ENCODE data around the gene FBXL17. TPM values are rescaled to one million over a fixed set of nuclear protein-coding genes. Genes with fewer than 3 reads are reported as not detected.
"Not testable (repeated sequence)": the region's sequence is repeated elsewhere in the genome, so short reads cannot be mapped to it uniquely, and the experiment has no call there.

Gene FBXL17
- polyA plus RNA-seq, 1 experiment, result 5.3 TPM

DNA sequence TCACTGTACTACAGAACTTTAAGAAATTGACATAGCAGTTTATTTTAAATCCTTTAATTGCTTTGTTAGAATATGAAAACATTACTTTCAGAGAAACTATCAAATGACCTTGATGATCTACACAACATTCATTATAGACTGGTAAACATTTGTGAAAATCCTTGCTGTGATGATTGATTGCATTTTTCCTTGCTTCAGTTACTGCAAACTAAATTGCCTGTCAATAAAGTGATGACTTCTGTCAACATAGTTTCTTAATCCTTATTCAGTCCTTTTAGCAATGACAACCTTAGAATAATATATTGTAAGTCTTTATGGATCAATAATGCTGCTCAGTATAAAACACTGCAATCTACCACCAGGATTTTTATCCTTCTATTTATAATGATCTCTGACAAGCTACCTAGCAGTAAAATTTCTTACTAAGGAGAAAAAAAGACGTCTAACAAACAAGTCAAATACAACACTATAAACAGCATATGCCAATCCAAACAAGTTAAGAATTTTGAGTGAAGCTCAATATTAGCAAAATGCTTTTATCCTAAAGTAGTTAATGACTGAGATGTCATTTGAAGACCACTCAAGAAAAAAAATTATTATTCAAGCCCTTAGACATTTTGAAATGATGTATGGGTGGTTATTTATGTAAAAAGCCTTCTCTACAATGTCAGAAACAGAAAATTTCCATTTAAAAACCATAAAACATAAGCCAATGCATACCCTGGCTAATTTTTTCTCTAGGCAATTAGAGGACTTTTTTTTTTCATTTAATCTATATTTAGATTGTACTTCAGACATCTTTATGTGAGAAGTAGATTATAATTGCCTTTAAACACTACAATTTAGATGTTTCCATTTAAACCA is 105.5 kb downstream of the FBXL17 start:
- Histone ChIP-seq H3K27me3 (ENCODE audit: control insufficient read depth, insufficient read depth, low read length) (no peaks in the 10 kb centered on the region), H3K4me3 (ENCODE audit: low read depth, low read length) (no peak overlapping the region), H3K36me3 (ENCODE audit: control insufficient read depth, insufficient read depth, low read length) (no peaks in the 10 kb centered on the region)
- POLR2A ChIA-PET, result no interaction called here
- TF ChIP-seq, protein P1, sequence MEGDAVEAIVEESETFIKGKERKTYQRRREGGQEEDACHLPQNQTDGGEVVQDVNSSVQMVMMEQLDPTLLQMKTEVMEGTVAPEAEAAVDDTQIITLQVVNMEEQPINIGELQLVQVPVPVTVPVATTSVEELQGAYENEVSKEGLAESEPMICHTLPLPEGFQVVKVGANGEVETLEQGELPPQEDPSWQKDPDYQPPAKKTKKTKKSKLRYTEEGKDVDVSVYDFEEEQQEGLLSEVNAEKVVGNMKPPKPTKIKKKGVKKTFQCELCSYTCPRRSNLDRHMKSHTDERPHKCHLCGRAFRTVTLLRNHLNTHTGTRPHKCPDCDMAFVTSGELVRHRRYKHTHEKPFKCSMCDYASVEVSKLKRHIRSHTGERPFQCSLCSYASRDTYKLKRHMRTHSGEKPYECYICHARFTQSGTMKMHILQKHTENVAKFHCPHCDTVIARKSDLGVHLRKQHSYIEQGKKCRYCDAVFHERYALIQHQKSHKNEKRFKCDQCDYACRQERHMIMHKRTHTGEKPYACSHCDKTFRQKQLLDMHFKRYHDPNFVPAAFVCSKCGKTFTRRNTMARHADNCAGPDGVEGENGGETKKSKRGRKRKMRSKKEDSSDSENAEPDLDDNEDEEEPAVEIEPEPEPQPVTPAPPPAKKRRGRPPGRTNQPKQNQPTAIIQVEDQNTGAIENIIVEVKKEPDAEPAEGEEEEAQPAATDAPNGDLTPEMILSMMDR (IDR thresholded peaks at IDR 0.05; ENCODE audit: insufficient read depth, low read depth, low read length), result no peak
- CTCF ChIA-PET, result interaction anchor here (1.1 to 1.2 kb wide), 2 partner anchors 9 to 16 kb away, joined by 5 to 6 read pairs; no protein-coding TSS in a partner anchor
- DNase-seq (ENCODE audit: low read depth), result no peak

DNA sequence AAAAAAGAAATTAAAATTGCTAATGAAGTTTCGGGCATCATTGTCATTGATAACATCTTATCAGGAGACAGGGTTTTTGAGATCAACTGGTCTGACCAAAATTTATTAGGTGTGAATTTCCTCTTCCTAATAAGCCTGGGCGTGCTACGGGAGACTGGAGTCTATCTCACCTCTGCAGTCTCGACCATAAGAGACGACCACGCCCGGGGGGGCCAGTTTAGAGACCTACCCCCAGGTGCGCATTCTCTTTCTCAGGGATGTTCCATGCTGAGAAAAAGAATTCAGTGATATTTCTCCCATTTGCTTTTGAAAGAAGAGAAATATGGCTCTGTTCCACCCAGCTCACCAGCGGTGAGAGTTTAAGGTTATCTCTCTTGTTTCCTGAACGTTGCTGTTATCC is 107.8 kb downstream of the FBXL17 start:
- H3K4me3 ChIP-seq (ENCODE audit: low read depth, low read length); H3K36me3 ChIP-seq (ENCODE audit: control insufficient read depth, insufficient read depth, low read length); H3K27me3 ChIP-seq (ENCODE audit: control insufficient read depth, insufficient read depth, low read length); DNase-seq (ENCODE audit: low read depth); CTCF ChIA-PET; POLR2A ChIA-PET: not testable (repeated sequence)

DNA sequence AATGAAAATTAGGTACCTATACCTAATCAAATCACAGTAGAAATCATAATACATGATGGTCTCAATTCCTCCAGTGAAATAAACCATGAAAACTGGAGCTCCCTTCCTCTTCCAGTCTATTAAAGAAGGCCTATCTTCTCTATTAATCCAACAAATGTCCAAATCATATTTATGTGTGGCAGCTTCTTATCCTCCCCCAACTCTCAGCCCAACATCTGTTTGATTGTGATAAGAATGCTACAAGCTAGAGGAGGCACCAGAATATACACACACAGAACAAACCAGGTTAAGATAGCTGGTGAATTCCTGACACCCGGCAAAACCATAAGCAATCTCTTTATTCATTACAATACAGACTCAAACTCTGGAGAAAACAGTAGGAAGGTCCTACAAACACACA is 110.8 kb downstream of the FBXL17 start:
- no peaks in the 10 kb centered on the region for H3K36me3 ChIP-seq (ENCODE audit: control insufficient read depth, insufficient read depth, low read length)
- TF ChIP-seq, protein P1 (IDR thresholded peaks at IDR 0.05; ENCODE audit: insufficient read depth, low read depth, low read length), result no peak
- ChIA-PET CTCF (interaction anchor here (2.4 kb wide), 1 partner anchor 11 kb away, joined by 18 read pairs; no protein-coding TSS in a partner anchor), POLR2A (no interaction called here)
- H3K4me3 ChIP-seq (ENCODE audit: low read depth, low read length), result no peak overlapping the region
- H3K27me3 ChIP-seq (ENCODE audit: control insufficient read depth, insufficient read depth, low read length), result no peaks in the 10 kb centered on the region
- DNase-seq (ENCODE audit: low read depth), result no peak

DNA sequence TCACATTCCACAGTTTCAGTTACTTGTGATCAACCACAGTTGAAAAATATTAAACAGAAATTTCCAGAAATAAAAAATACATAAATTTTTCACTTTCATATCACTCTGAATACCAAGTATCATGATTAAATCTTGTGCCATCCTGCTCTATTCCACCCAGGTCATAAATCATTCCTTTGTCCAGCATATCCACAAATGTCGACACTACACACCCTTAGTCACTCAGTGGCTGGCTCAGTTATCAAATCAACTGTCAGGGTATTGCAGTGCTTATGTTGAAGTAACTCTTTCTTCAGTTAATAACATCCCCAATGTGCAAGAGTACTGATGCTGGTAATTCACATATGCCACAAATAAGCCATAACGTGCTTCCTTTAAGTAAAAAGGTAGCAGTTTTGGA is 115.7 kb downstream of the FBXL17 start:
- H3K36me3 ChIP-seq (ENCODE audit: control insufficient read depth, insufficient read depth, low read length), result no peaks in the 10 kb centered on the region
- POLR2A ChIA-PET, result no interaction called here
- no peak for DNase-seq (ENCODE audit: low read depth)
- H3K27me3 ChIP-seq (ENCODE audit: control insufficient read depth, insufficient read depth, low read length), result no peaks in the 10 kb centered on the region
- TF ChIP-seq, protein P1 (IDR thresholded peaks at IDR 0.05; ENCODE audit: insufficient read depth, low read depth, low read length), result no peak
- no peak overlapping the region for H3K4me3 ChIP-seq (ENCODE audit: low read depth, low read length)
- CTCF ChIA-PET, result no interaction called here

DNA sequence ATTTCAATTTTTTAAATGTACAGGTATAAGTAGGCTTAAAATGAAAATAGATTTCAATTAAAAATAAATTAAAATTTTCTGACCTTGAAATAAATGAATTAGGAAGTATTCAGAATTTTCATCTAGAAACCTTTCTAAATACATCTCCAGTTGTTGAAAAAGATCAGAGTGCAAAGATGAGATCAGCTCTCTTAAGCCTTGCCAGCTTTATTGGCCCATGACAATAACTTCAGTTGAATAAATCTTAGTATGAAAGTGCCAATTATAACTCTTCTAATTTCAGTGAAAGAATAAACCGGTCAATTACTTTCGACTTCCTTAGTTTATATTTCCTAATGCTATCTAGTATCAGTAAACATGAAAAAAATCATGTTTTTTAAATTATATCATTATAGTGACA is 117.4 kb downstream of the FBXL17 start:
- POLR2A ChIA-PET, result no interaction called here
- H3K27me3 ChIP-seq (ENCODE audit: control insufficient read depth, insufficient read depth, low read length), result no peaks in the 10 kb centered on the region
- TF ChIP-seq, protein P1 (IDR thresholded peaks at IDR 0.05; ENCODE audit: insufficient read depth, low read depth, low read length), result no peak
- CTCF ChIA-PET, result no interaction called here
- no peaks in the 10 kb centered on the region for H3K36me3 ChIP-seq (ENCODE audit: control insufficient read depth, insufficient read depth, low read length)
- H3K4me3 ChIP-seq (ENCODE audit: low read depth, low read length), result no peak overlapping the region
- DNase-seq (ENCODE audit: low read depth), result no peak

DNA sequence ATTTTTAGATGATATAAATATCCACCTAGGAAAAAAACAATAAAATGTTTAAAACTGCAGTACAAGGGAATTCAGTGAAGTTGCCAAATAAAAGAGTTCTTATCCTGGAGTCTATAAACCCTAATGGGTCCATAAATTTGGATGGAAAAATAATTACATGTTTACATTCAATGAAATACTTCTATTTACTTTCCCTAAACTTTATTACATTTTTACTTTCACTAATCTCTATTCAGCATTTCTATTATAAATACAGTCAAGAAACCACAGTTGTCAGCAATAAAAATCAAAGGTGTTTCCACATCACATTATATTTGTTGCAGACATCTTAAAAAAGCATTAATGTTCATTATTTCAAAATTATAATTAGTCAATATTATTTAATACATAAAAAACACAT is 118.6 kb downstream of the FBXL17 start:
- H3K4me3 ChIP-seq (ENCODE audit: low read depth, low read length), result no peak overlapping the region
- no peak for DNase-seq (ENCODE audit: low read depth)
- TF ChIP-seq, protein P1 (IDR thresholded peaks at IDR 0.05; ENCODE audit: insufficient read depth, low read depth, low read length), result no peak
- no peaks in the 10 kb centered on the region for H3K36me3 ChIP-seq (ENCODE audit: control insufficient read depth, insufficient read depth, low read length)
- no peaks in the 10 kb centered on the region for H3K27me3 ChIP-seq (ENCODE audit: control insufficient read depth, insufficient read depth, low read length)
- CTCF ChIA-PET, result no interaction called here
- POLR2A ChIA-PET, result no interaction called here
